Hematopoietic multipotent progenitor cell treated with erythropoietin and hydrocortisone succinate and interleukin-3 and kit ligand, for 8 days (in vitro differentiated cells): ENCODE measurements around the gene HK3.

Experiments
- DNase-seq: peaks from one replicate; pipeline ENCODE4 v3.0.0-alpha.2; 2015

HK3 gene

DNA sequence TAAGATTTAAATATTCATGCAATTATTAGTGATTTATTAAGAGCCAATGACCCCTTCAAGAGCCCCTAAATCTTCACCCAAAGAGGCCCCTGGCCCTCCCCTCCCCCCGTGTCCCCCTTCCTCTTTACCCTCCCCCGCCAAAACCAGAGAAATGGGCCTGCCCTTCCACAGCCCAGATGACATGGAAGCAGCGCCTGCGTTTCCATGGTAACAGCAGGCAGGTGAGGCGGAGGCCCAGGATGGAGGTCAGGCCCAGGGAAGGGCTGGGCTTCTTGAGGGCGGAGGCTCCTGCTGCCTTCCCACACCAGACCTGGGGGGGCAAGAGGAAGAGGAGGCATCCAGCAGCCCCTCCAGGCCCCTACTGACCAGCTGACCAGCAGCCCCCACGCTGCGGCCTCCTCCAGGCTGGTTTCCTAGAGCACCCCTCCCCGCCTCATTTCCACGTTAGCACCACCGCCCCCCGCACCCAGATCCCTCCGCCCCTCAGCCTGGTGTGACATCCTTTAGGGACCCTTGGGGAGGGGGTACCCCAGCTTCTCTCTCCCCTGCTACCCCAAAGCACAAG lies 51.3 kb downstream of the HK3 start:
- no peak for DNase-seq

DNA sequence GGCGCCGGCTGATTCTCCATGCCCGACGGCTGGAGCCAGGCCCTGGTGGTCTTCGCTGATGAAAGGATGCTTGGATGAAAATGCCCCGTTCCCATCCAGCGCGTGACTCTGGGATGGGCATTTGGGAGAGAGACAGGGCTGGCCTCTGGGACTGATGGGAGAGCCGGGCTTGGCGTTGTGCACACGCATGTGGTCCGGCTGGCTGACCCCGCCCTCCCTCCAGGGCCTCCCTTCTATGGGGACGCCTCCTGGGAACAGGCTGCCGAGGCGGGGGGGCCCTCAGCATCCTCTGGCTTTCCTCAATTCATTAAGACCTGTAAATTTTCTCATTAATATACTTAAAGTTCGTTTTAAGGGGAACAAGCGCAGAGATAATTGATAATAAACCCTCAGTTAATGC lies 52.0 kb downstream of the HK3 start:
- no peak for DNase-seq

DNA sequence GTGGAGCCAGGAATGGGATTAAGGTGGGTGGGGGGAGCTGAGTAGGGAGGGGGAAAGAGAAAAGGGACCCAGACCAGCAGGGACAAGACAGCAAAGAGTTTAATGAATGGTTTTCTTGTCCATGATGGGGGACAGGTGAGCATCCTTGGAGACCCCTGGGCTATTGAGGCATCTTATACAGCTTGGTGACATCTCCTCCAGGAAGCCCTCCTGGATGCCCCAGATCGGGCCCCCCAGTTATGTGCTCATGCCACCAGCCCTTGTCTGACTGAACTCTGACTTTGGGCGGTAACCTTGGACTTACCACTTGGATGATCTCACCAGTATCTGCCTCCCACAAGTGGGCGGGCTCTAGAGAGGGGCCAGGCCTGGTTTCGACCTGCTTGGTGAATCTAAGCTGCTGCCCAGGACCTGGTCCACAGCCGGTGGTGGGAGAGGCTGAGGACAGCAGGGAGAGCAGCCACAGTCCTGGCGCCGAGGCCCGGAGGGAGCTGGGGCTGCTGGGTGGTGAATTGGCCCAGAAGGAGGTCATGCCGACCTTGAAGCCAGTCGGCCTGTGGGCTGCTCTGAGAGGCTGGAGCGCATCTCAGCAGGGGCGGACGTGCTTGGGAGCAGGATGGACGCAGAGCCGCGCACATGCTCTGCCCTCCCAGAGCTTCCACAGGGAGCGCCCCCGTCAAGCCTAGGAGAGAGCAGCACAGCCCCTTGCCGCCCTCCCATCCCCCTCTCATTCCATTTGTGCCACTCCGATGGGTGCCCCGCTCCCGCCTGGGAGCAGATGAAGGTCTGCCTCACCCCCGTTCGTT lies 52.6 kb downstream of the HK3 start:
- DNase-seq, result no peak

DNA sequence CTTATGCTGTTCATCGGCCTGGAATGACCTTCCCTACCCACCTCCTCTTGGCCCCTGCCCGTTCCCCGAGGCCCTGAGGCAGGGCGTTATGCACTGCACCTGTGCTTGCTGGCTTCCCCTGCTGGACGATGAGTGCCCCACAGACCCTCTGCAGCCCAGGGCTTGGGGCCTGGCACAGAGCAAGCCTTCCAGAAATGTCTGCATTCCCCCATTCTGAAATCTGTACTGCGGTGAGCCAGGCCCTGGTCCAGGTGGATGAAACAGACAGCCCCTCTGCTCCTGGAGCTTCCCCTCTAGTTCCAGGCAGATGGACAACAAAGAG lies 53.8 kb downstream of the HK3 start:
- DNase-seq, result no peak

DNA sequence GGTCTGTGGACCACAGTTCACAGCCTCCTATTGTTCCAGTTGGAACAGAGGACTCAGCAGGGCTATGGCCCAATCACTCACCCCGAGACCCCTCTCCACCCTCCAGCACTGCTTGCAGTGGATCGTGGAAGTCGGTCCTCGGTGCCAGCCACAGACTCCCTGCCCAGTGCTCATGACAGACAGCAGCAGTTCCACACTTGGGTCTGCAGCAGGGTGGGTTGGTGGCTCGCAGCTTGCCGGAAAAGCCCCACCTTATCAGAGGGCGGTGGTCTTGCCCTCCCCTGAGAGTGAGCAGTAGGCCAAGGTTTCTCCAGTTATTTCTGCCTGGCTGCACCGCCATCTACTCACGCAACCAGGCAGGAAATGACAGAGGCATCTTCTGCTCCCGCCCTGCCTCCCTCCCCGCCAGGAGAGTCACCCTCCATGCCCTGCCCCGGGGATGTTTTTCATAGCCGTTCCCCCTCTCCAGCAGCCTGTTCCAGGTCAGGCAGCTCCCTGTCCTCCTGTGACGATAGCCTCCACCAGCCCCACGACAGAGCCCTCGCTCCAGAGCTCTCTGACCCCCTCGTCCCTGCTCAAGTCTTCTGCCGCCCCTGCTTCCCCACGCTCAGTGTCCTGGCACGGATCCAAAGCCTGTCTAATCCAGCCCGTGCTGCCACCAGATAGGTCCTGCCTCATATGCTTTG lies 54.3 kb downstream of the HK3 start:
- peak; percentile 19 for DNase-seq

DNA sequence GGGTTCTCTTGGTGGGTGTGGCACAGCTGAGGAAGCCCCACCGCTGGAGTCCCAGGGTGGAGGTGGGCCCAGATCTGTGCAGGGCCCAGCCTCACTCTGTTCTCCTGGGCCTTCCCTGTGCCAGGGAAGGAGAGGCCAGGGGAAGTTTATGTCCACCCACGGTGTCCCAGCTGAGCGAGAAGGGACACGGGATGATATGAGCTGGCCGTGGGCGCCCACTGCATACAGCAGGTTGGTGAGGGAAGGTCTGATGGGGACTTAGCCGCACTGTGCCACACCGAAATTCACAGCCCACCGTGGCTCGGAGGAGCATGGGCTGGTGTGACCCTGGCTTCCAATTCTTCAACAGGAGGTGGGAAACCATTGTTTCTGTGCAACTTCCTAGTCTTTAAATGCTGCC lies 54.9 kb downstream of the HK3 start:
- DNase-seq, result no peak

DNA sequence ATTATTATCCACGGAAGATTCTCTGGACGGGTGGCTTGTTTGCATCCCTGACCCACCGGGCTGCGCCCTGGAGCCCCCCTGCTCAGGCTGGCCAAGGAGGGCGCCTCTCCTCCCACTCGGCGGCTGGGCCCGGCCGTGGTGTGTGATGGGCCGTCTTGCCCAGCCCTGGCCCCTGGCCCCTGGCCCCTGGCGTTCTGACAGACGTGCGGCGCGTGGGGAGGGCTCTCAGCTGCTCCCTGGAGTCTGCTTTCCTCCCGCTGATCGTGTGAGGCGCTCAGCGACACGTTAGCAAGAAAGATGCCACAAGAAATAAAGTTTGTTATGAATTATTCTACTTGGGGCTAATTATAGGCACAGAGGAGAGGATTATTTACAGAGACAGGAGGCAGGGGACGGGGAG lies 55.5 kb downstream of the HK3 start:
- no peak for DNase-seq

DNA sequence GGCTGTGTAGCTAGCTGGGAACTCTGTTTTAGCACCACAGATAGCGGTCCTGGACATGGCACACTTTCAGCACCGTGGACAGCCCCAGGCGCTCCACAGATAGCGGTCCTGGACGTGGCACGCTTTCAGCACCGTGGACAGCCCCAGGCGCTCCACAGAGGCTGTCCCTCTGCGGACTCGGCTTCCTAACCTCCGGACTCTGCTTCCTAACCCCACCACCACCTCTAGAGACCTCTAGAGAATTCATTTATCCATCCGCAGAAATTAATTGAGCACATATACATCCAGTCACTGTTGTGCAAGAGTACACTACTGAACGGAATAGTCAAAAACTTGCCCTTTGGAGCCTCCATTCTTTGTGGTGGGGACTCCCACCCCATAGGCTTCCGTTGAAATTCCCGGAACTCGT lies 61.4 kb downstream of the HK3 start:
- DNase-seq, result peak; percentile 85

DNA sequence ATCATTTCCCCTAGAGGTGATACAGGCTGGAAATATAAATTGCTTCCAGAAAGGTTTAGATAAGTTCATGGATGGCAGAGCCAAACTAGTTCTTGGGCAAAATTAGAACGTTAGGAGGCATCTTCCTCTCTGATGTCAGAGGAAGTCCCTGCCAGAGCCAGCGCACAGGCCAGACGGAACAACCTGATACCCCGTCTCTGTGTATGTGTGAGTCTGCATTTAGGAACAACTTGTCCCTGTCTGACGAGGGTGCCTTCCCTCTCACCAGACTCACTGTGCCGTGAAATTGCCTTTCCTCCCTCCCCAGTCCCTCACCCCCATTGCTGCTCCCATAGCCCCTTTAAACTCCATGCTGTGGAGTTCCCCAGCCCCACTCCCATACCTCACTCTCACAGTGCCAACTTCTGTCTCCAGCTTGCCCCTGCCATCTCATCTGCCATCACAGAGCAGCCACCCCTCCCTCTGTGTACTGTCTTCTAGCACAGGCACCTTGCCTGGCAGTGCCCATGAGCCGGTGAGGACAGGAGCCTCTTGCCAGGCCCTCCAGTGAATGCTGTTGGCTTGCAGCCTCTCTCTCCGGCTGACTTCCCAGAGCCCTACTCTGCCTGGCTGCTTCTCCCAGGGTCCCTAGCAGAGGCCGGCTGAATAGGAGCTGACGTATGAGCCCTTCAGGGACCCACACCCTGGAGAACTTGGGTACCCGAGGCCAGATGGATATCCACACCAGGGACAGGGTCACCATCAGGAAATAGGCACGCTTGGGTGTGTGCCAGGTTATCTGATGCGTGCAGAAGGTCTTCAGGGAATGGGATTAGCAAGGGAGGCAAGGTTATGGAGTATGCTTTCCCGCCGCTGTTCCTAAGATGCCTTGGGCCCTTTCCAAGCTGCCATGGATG lies 62.1 kb downstream of the HK3 start:
- no peak for DNase-seq

DNA sequence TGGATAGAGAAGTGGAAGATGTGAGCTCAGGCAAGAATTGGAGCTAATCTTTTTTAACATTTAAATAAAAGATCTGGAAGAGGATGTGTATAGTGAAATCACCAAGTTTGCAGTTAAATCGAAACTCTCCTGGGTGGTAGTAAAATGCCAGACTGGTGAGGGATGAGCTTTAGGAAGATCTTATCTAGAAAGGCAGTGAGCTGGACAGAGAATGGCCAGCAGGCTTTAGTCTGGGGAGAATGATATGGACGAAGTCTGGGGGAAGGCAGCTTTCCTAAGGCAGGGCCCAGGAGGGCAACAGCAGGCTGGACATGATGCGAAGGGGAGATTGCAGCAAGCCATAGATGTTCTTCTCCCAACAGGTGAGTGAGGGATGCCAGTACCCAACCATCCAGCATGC lies 63.2 kb downstream of the HK3 start:
- DNase-seq, result no peak

DNA sequence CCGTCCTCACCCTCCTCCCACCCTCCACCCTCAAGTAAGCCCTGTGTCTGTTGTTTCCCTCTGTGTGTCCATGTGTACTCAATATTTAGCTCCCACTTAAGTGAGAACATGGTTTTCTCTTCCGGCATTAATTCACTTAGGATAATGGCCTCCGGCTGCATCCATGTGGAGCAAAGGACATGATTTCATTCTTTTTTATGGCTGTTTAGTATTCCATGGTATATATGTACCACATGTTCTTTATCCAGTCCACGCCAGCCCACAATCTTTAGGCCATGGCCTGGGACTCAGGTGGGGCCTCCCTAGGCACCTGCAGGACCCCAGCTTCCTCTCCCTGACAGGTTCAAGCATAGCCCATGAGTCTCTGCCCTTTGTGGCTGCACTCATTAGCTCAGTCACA lies 65.9 kb downstream of the HK3 start:
- DNase-seq, result no peak

DNA sequence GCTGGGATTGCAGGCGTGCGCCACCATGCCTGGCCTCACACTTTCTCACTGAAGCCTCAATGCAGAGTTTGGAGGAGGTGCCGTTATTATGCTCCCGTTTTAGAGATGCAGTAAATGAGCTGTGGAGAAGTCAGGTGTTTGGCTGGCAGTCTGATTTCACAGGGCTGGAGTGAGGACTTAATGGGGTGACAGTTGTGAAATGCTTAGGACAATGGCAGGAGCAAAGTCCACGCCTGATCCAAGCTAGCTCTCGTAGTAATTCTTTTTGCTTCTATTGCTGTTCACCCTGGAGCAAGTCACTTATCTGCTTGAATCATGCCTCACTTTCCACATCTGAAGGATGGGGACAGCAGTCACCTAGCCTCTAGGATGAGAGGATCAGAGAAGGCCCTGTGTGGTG lies 67.0 kb downstream of the HK3 start:
- DNase-seq, result no peak

DNA sequence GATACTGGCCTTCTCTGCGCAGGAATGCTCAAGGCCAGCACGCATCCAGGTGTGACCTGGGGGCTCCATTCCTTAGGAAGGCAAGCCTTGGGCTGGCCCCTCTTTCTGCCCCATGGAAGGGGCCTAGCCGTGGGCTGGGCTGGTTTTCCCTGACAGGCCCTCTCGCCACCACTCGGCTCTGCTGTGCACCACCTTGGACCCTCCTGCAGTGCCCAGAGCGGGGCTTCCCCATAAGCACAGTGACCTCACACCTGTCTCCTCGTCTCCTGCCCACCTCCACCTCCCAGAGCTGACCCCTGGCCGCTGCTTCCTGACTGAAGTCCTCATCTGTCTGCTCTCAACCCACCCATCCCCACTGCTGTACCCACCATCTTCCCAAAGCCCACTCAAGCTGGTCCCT lies 67.7 kb downstream of the HK3 start:
- no peak for DNase-seq

DNA sequence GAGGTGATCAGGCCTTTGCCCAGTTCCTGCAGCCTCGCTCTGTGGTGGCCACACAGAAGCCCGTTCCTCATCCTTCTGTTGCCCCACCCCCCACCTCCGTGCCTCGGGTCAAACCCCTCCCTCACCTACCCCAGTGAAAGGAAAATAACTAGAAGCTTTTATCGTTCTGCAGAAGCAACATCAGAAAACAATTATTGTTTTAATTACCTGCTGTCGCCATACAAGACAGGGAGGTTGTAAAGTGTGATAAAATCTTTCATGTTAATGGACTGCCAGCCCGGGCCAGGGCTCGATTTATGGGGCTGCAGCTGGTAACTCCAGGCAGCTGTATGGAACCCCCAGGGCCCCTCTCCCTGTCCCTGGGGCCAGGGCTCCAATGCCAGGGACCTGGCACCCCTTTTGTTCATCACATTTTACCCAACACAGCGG lies 68.1 kb downstream of the HK3 start:
- no peak for DNase-seq
